Stimulated activated CD4-positive, alpha-beta T cell treated with anti-CD3 and anti-CD28 coated beads, Interleukin-1b, Interleukin-23, amount 100 ng/mL, for 4 hours (primary cell): ENCODE measurements around the gene PLEKHA6.
A peak's percentile ranks its signal among the peaks of the same experiment; 100 is the strongest.

Experiments used
- DNase-seq, 2 donors: peaks; one replicate each; pipeline ENCODE4 v3.0.0-alpha.2; 2020; ENCODE audit warnings: low read depth in 2 of 2

The PLEKHA6 gene

GRCh38 chr1:204190212-204191211 is 169.2 kb downstream of the PLEKHA6 start:
- peak in 1 of 2 donors; percentile 5 for DNase-seq

DNA sequence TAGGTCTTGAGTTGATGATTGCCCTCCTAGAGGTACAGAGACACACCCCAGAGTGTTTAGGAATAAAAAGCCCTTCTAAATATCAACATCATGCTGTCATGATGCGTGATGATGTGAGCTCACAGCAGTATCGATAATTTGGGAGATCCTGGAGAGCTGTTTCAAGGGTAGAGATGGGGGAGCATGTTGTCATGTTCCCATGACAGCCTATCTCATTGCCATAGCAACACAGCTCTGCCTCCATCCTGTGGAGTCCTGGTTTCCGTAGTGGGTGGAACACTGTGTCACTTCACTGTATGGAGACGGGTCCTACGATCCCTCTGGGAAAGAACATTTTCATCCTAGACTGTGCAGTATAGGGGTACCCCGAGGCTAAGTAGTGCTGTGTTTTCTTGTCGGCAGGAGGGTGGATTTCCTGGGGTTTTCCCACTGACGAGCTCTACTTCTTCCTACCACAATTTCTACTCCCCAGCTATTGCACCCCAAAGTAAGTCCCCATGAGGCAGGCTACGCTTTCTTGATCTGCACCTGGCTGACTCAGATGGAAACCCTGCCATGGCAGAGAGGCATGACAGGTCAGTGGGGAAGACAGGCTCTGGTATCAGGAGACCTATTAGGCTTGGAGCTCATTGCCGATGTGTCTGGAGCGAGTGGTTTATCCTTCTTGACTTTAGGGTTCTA is 170.6 kb downstream of the PLEKHA6 start:
- no peak for DNase-seq

GRCh38 chr1:204186597-204186996 is 173.1 kb downstream of the PLEKHA6 start:
- no peak for DNase-seq

GRCh38 chr1:204181116-204181515 is 178.6 kb downstream of the PLEKHA6 start:
- no peak for DNase-seq

GRCh38 chr1:204180133-204180532 is 179.6 kb downstream of the PLEKHA6 start:
- no peak for DNase-seq

- DNase-seq = no peak
Observed at GRCh38 chr1:204178487-204179281, 181.0 kb downstream of the PLEKHA6 start.

DNA sequence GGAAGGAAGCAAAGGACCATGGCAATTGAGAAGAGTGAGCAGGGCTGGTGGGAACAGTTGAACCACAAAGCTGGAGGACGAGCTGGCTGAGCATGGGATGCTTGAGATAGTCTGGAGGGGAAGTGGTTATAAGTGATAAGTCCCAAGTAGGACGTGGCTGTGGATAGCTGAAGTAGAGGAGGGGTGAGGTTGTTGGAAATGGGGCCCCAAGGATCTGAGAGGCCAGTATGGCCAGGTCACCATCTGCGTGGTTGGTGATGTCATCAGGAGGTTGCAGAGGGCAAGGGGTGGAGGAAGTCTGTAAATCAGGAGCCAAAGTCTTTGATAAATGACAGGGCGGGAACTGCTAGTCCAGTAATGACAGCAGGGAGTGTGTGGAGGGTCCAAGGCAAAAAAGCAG is 182.6 kb downstream of the PLEKHA6 start:
- no peak for DNase-seq

GRCh38 chr1:204176049-204176448 is 183.7 kb downstream of the PLEKHA6 start:
- DNase-seq = no peak

DNA sequence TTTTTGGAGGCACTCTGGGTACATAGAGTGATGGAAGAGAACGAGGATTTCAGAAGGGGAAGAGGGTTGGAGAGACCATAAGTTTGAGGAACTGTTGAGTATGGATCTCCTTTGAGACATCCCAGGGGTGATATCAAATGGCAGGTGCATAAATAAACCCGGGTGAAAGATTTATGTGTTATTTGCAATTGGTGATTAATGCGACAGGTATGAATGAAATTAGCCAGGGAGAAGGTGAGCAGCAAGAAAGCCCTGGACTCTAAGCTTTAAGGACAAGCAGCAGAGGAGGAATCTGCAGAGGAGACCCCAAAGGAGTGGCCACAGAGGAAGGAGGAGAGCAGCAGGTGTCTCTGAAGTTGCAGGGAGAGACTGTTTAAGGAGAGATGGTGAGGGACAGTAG is 184.8 kb downstream of the PLEKHA6 start:
- DNase-seq = no peak

DNA sequence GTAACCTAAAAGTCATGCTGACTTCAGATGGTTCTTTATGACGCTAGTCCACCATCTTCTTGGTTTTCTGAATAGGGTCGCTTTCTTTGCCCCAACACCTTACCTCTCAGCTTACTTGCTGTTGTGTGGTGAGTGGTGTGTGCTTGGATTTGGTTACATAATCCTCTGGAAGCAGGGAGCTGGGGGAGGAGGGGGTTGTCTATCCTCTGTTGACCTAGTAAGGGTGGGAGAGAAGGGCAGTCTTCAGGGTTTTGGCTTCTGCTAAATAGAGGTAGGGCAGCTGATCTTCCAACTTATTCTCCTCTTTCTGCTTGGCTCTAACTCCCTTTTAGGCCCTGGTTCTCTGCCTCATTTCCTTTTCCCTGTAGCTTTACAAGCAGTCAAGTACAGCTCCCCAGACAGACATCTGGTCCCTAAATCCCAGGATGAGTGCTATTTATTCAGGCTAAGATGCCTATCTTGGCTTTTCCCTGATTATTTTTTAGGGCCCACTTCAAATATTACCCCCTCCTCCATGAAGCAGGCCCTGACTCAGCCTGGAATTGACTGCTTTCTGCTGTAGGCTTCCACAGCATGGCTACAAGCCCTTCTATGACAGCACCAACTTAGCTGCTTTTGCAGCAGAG is 187.2 kb downstream of the PLEKHA6 start:
- no peak for DNase-seq

GRCh38 chr1:204171751-204172178 is 188.0 kb downstream of the PLEKHA6 start:
- DNase-seq = no peak

DNA sequence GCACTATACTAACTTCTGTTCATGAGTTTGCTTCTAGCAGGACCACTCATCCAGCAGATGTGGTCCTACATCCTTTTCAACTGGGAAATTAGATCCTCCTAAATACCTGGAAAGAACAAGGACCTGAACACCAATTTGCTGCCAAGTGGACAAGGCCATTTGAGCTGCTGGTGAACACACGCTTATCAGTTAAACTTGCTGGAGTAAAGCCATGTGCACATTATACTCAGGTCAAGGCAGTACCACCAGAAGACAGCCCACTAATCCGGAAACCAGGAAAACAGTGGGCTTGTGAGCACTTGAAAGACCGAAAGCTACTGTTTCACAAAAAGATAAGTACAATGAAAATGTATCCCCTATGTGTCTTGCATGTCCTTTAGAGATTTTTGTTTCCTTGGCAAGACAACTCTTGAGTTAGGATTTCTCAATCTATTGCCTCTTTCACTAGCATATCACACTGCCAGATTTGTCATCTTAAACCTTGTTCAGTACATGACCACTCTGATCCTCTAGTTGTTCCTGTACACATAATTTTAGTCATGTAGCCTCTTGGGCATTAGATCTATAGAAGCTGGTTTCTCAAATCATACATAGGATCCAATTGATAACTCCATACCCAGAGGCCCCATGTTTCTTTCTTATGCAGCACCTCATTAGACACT is 189.1 kb downstream of the PLEKHA6 start:
- DNase-seq = no peak

DNA sequence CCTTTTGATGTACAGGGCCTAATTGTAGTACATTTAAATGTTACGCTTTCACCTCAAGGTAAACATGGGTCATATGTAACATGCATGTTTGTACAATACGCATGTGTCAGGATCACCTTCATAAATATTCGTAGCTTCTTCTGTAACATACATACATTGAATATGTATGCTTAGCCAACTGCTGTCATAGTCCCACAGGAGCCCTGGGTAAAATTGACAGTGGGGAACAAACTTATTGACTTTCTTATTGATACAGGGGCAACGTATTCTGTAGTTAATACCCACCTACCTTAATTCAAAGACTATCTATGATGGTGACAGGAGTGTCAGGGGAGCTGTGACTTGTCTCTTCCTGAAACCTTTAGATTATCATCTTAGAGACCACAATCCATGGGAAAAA is 189.9 kb downstream of the PLEKHA6 start:
- no peak for DNase-seq
